Putamen (tissue), 1 donor: ENCODE data around the gene C10orf90.

Experiments used
- DNase-seq: peaks from one replicate; pipeline ENCODE4 v3.0.0-alpha.2; 2016; ENCODE audit warnings: low spot score

Gene C10orf90

GRCh38 chr10:126674741-126675515 lies 4.4 kb upstream of the C10orf90 start:
- no peak for DNase-seq

- DNase-seq = no peak
Measured at GRCh38 chr10:126673565-126673964, 3.1 kb upstream of the C10orf90 start.

GRCh38 chr10:126671402-126671975 lies 996 bp upstream of the C10orf90 start:
- no peak for DNase-seq

- DNase-seq = peak; percentile 93
Measured at GRCh38 chr10:126670895-126671261, 385 bp upstream of the C10orf90 start.

- DNase-seq = no peak
Measured at GRCh38 chr10:126669168-126669567, 1.3 kb downstream of the C10orf90 start.

- no peak for DNase-seq
Measured at GRCh38 chr10:126668505-126668904, 2.0 kb downstream of the C10orf90 start.

GRCh38 chr10:126667568-126667967 lies 2.9 kb downstream of the C10orf90 start:
- no peak for DNase-seq

GRCh38 chr10:126665207-126665606 lies 5.3 kb downstream of the C10orf90 start:
- DNase-seq = no peak

- DNase-seq = no peak
Measured at GRCh38 chr10:126663880-126664279, 6.6 kb downstream of the C10orf90 start.

GRCh38 chr10:126663328-126663727 lies 7.2 kb downstream of the C10orf90 start:
- peak; percentile 95 for DNase-seq

- no peak for DNase-seq
Measured at GRCh38 chr10:126661841-126662515, 8.5 kb downstream of the C10orf90 start.

- DNase-seq = no peak
Measured at GRCh38 chr10:126661356-126661755, 9.1 kb downstream of the C10orf90 start.

GRCh38 chr10:126659750-126660149 lies 10.7 kb downstream of the C10orf90 start:
- DNase-seq = no peak

- DNase-seq = no peak
Measured at GRCh38 chr10:126658928-126659327, 11.6 kb downstream of the C10orf90 start.

GRCh38 chr10:126654579-126654978 lies 15.9 kb downstream of the C10orf90 start:
- no peak for DNase-seq

GRCh38 chr10:126651467-126651866 lies 19.0 kb downstream of the C10orf90 start:
- no peak for DNase-seq

- no peak for DNase-seq
Measured at GRCh38 chr10:126650161-126650560, 20.3 kb downstream of the C10orf90 start.

GRCh38 chr10:126647116-126647515 lies 23.4 kb downstream of the C10orf90 start:
- no peak for DNase-seq

GRCh38 chr10:126646110-126646509 lies 24.4 kb downstream of the C10orf90 start:
- no peak for DNase-seq

GRCh38 chr10:126640401-126640800 lies 30.1 kb downstream of the C10orf90 start:
- DNase-seq = no peak

- DNase-seq = no peak
Measured at GRCh38 chr10:126639084-126639483, 31.4 kb downstream of the C10orf90 start.

GRCh38 chr10:126638542-126638941 lies 32.0 kb downstream of the C10orf90 start:
- DNase-seq = no peak

GRCh38 chr10:126637501-126637900 lies 33.0 kb downstream of the C10orf90 start:
- DNase-seq = no peak
